ENCODE measurements around the gene TPPP3. TPM values are rescaled to one million over a fixed set of nuclear protein-coding genes. Genes with fewer than 3 reads are reported as not detected.

The TPPP3 gene
- total RNA-seq, 2 experiments from 2014 or later: not detected

GRCh38 chr16:67411339-67411738 is 18.0 kb upstream of the TPPP3 start:
- Mint-ChIP-seq H3K27ac (no peak overlapping the region), H3K36me3 (ENCODE audit: low read depth) (no peaks in the 10 kb centered on the region), H3K4me3 (no peak overlapping the region), H3K9me3 (no peaks in the 10 kb centered on the region), H3K4me1 (ENCODE audit: low read depth) (peaks cover 3% of the 10 kb centered on the region), H3K27me3 (ENCODE audit: low read depth) (peaks cover 16% of the 10 kb centered on the region)
- CTCF ChIA-PET: no interaction called here
- no peak for DNase-seq
- intact Hi-C loops (cut with micrococcal nuclease): loop anchor here (10.0 kb wide), 1 partner anchor 457 kb away; no protein-coding TSS in a partner anchor

DNA sequence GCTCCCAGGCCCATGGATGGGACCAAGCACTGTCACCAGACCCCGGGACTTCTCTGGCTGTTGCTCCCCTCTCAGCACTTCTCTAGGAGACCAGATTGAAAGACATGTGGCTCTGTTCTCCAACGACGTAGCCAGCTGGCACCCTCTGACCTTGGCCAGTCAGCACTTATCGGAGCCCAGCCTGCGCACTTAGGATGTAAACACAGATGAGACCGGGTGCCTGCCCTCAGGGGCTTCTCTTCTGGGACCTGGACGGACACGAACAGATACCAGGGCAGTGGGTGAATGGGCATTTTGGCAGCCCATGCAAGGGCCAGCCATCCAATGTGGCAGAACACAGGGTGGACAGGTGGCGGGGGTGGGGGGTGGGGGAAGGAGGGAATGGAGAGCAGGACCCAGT is 16.3 kb upstream of the TPPP3 start:
- Mint-ChIP-seq H3K9me3 (no peaks in the 10 kb centered on the region), H3K36me3 (ENCODE audit: low read depth) (no peaks in the 10 kb centered on the region), H3K27ac (no peak overlapping the region), H3K4me3 (no peak overlapping the region), H3K27me3 (ENCODE audit: low read depth) (peaks cover 11% of the 10 kb centered on the region), H3K4me1 (ENCODE audit: low read depth) (no peaks in the 10 kb centered on the region)
- intact Hi-C loops (cut with micrococcal nuclease): loop anchor here (10.0 kb wide), 1 partner anchor 455 kb away; no protein-coding TSS in a partner anchor
- CTCF ChIA-PET: no interaction called here
- DNase-seq: no peak

DNA sequence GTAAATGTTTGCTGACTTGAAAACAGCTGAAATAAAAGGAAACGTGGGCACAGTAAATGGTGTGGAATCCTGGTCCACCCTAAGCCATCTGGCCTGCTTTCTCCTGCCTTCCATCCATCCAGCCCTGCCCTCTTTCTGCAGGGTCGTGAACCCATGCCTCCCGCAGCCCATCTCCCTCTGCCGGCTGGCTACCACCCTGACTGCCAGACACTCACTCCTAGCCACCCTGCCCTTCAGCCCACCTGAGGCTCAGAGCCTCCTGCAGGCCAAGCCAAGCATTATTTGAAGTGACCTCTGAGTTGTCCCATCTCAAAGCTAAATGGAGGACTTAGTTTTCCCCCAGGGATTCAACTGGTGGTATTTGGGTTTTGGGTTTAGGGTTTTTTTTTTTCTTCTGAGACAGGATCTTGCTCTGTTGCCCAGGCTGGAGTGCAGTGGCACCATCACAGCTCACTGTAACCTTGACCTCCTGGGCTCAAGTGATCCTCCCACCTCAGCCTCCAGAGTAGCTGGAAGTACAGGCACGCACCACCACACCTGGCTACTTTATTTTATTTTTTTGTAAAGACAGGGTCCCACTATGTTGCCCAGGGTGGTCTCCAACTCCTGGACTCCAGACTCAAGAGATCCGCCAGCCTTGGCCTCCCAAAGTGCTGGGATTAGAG is 14.6 kb upstream of the TPPP3 start:
- Mint-ChIP-seq H3K27me3 (ENCODE audit: low read depth) (peaks cover 6% of the 10 kb centered on the region), H3K27ac (no peak overlapping the region), H3K9me3 (no peaks in the 10 kb centered on the region), H3K4me1 (ENCODE audit: low read depth) (no peaks in the 10 kb centered on the region), H3K4me3 (no peak overlapping the region), H3K36me3 (ENCODE audit: low read depth) (no peaks in the 10 kb centered on the region)
- intact Hi-C loops (cut with micrococcal nuclease): no loop called here
- DNase-seq: no peak
- CTCF ChIA-PET: interaction anchor here (0.8 to 1.4 kb wide), 5 partner anchors 8 to 129 kb away, joined by 3 to 6 read pairs (median 4); partner anchors contain the start of gene TPPP3

- Mint-ChIP-seq H3K9me3 (no peaks in the 10 kb centered on the region), H3K27me3 (ENCODE audit: low read depth) (peaks cover 6% of the 10 kb centered on the region), H3K36me3 (ENCODE audit: low read depth) (no peaks in the 10 kb centered on the region), H3K27ac (no peak overlapping the region), H3K4me3 (no peak overlapping the region), H3K4me1 (ENCODE audit: low read depth) (no peaks in the 10 kb centered on the region)
- no peak for DNase-seq
- CTCF ChIA-PET: interaction anchor here (0.8 to 1.4 kb wide), 5 partner anchors 14 to 129 kb away, joined by 3 to 6 read pairs (median 4); partner anchors contain the start of genes HSD11B2 and TPPP3
- intact Hi-C loops (cut with micrococcal nuclease): no loop called here
Measured at GRCh38 chr16:67407176-67407787, 14.0 kb upstream of the TPPP3 start.

DNA sequence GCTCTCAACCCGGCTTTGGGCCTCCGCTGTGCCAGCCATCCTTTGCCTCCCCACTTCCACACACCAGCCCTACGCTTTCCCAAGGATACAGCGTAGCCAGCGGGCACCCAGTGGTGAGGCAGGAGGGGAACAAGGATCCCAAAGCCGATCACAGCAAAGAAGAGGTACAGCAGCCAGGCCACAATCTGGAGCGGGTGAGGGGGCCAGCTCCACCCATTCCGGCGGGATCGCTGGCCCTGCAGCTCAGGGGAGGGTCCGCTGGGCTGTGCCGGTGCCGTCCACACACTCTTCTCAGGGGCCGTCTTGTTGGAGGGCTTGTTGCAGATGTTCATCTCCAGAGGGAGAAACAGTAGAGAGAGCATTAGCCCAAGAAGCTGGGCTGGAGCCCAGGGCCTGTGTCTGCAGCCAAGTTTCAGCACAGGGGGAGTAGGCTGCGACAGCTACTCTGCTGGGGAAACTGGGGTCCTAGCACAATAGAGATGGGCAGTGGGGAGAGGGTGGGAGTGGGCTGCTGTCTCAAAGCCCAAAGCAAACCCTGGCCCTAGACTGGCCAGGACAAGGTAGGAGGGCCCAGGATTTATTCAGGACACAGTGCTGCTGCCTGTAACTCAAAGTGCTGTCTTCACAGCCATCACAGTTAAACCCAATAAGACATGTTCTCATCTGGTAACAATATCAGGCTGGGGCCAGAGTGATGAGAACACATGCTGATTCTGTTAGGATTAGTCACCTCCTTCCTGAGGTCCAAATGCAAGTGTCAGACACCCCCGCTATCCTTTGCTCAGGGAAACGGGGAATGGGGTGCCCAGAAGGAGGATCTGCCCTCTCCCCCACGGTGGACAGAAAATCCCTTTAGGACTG is 13.0 kb upstream of the TPPP3 start:
- no peaks in the 10 kb centered on the region for H3K36me3 Mint-ChIP-seq (ENCODE audit: low read depth)
- CTCF ChIA-PET: interaction anchor here (1.0 to 1.4 kb wide), 3 partner anchors 13 to 128 kb away, joined by 3 to 5 read pairs (median 4); partner anchors contain the start of genes HSD11B2 and TPPP3
- no peak overlapping the region for H3K27ac Mint-ChIP-seq
- no peaks in the 10 kb centered on the region for H3K4me1 Mint-ChIP-seq (ENCODE audit: low read depth)
- H3K27me3 Mint-ChIP-seq (ENCODE audit: low read depth): peaks cover 4% of the 10 kb centered on the region
- no peak overlapping the region for H3K4me3 Mint-ChIP-seq
- intact Hi-C loops (cut with micrococcal nuclease): no loop called here
- DNase-seq: no peak
- no peaks in the 10 kb centered on the region for H3K9me3 Mint-ChIP-seq

GRCh38 chr16:67405336-67405735 is 12.0 kb upstream of the TPPP3 start:
- H3K27me3 Mint-ChIP-seq (ENCODE audit: low read depth): peaks cover 4% of the 10 kb centered on the region
- CTCF ChIA-PET: no interaction called here
- intact Hi-C loops (cut with micrococcal nuclease): no loop called here
- DNase-seq: no peak
- H3K27ac Mint-ChIP-seq: no peak overlapping the region
- no peak overlapping the region for H3K4me3 Mint-ChIP-seq
- no peaks in the 10 kb centered on the region for H3K4me1 Mint-ChIP-seq (ENCODE audit: low read depth)
- no peaks in the 10 kb centered on the region for H3K36me3 Mint-ChIP-seq (ENCODE audit: low read depth)
- no peaks in the 10 kb centered on the region for H3K9me3 Mint-ChIP-seq

DNA sequence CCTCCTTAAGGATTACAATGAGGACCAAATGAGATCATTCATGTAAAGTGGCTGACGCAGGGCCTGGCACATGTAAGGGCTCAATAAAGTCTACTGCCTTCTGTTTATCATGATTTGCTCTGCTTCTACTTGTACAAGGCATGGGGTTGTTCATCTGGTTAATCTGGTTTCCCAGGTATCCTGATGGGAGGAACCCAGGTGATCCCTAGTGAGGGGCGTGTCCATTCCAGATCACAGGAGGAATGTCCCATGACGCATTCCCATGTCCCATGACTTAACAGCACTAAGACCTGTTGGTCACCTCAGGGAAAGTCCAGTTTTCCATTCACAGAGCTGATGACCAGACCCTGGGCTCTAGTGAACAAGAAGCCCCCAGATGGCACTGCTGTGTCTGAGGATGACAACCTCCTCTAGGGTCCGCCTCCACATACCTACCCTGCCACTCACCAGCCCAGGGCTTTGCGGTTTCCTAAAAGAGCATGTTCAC is 11.5 kb upstream of the TPPP3 start:
- H3K27ac Mint-ChIP-seq: no peak overlapping the region
- H3K4me1 Mint-ChIP-seq (ENCODE audit: low read depth): no peaks in the 10 kb centered on the region
- H3K27me3 Mint-ChIP-seq (ENCODE audit: low read depth): peaks cover 4% of the 10 kb centered on the region
- CTCF ChIA-PET: no interaction called here
- H3K9me3 Mint-ChIP-seq: no peaks in the 10 kb centered on the region
- intact Hi-C loops (cut with micrococcal nuclease): no loop called here
- H3K4me3 Mint-ChIP-seq: no peak overlapping the region
- H3K36me3 Mint-ChIP-seq (ENCODE audit: low read depth): no peaks in the 10 kb centered on the region
- no peak for DNase-seq

- no peak overlapping the region for H3K27ac Mint-ChIP-seq
- no peak for DNase-seq
- intact Hi-C loops (cut with micrococcal nuclease): no loop called here
- no peaks in the 10 kb centered on the region for H3K9me3 Mint-ChIP-seq
- CTCF ChIA-PET: interaction anchor here (0.7 kb wide), 1 partner anchor 455 kb away, joined by 3 read pairs; no protein-coding TSS in a partner anchor
- H3K4me3 Mint-ChIP-seq: no peak overlapping the region
- no peaks in the 10 kb centered on the region for H3K36me3 Mint-ChIP-seq (ENCODE audit: low read depth)
- H3K27me3 Mint-ChIP-seq (ENCODE audit: low read depth): peaks cover 4% of the 10 kb centered on the region
- H3K4me1 Mint-ChIP-seq (ENCODE audit: low read depth): no peaks in the 10 kb centered on the region
Measured at GRCh38 chr16:67403976-67404555, 10.8 kb upstream of the TPPP3 start.

DNA sequence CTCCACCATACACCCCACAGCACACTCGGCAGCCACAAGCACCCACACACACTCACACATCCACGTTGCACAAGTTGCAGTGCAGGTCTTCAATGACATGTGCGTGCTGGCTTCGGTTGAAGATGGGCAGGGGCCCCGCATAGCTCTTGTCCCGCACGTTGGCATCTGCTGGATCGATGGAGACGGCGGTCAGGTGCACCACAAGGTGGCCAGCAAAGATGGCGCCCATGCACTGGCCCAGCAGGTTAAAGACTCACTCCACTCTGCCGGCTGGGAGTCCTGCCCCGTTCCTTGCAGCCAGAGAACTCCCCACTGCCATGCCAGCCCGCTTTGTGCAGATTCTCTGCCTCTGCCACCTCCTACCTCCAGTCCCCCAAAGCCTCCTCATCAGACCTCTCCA is 7.6 kb upstream of the TPPP3 start:
- Mint-ChIP-seq H3K36me3 (ENCODE audit: low read depth) (no peaks in the 10 kb centered on the region), H3K27ac (no peak overlapping the region), H3K4me3 (no peak overlapping the region), H3K4me1 (ENCODE audit: low read depth) (no peaks in the 10 kb centered on the region), H3K27me3 (ENCODE audit: low read depth) (peaks cover 2% of the 10 kb centered on the region), H3K9me3 (no peaks in the 10 kb centered on the region)
- CTCF ChIA-PET: interaction anchor here (0.7 to 3.1 kb wide), 4 partner anchors 36 to 119 kb away, joined by 3 to 16 read pairs (median 6); partner anchors contain the start of genes KCTD19 and LRRC36
- no peak for DNase-seq
- intact Hi-C loops (cut with micrococcal nuclease): no loop called here

GRCh38 chr16:67399749-67400704 is 6.7 kb upstream of the TPPP3 start:
- Mint-ChIP-seq H3K36me3 (ENCODE audit: low read depth) (no peaks in the 10 kb centered on the region), H3K4me1 (ENCODE audit: low read depth) (peaks cover 3% of the 10 kb centered on the region), H3K9me3 (no peaks in the 10 kb centered on the region), H3K27me3 (ENCODE audit: low read depth) (peaks cover 10% of the 10 kb centered on the region), H3K4me3 (no peak overlapping the region), H3K27ac (no peak overlapping the region)
- DNase-seq: no peak
- intact Hi-C loops (cut with micrococcal nuclease): loop anchor here (1.0 to 10.0 kb wide), 4 partner anchors 51 to 245 kb away; partner anchors contain the start of genes B3GNT9, FBXL8, PLEKHG4 and TRADD
- CTCF ChIA-PET: interaction anchor here (0.5 to 3.1 kb wide), 34 partner anchors 9 to 177 kb away, joined by 3 to 19 read pairs (median 4); partner anchors contain the start of genes FHOD1, KCTD19, LRRC36 and TMEM208
